Right lobe of liver (tissue), 6 donors: ENCODE results near the gene KCTD21. TPM values are rescaled to one million over a fixed set of nuclear protein-coding genes. Genes with fewer than 3 reads are reported as not detected.

ENCODE experiments used
- ATAC-seq, 4 donors: fragments of 200-7000 bp; cut with Tn5 transposase; one replicate each; pipeline ENCODE4 v1.9.1; 2020; ENCODE audit warnings: mild to moderate bottlenecking in 4 of 4, moderate library complexity in 4 of 4
- DNase-seq, 3 donors: peaks; one replicate each; pipeline ENCODE4 v3.0.0-alpha.2; 2020
- H3K27ac ChIP-seq, 3 donors: fragments of 200-600 bp; one replicate each; pipeline ENCODE4 v1.8.0; 2022
- H3K27me3 ChIP-seq, 2 donors: fragments of 200-600 bp; one replicate each; pipeline ENCODE4 v1.8.0; 2022
- H3K36me3 ChIP-seq, 4 donors: fragments of 200-600 bp; sonication (generic) in 1 of 4; one replicate each; pipeline versions ENCODE4 v1.5.1 to v1.8.0; 2017 to 2022; ENCODE audit warnings: control low read depth in 1 of 4
- H3K4me1 ChIP-seq, 4 donors: fragments of 200-600 bp; sonication (generic) in 1 of 4; one replicate each; pipeline versions ENCODE4 v1.5.1 to v1.8.0; 2017 to 2022; ENCODE audit warnings: control low read depth in 1 of 4
- H3K4me3 ChIP-seq, 3 donors: fragments of 200-600 bp; one replicate each; pipeline ENCODE4 v1.8.0; 2022
- H3K9me3 ChIP-seq, 4 donors: fragments of 200-600 bp; sonication (generic) in 1 of 4; one replicate each; pipeline versions ENCODE4 v1.5.1 to v1.8.0; 2017 to 2022; ENCODE audit warnings: control low read depth in 1 of 4
- POLR2A ChIP-seq: fragments of 450-650 bp; IDR thresholded peaks from one replicate; pipeline ENCODE4 v1.6.1; 2017; ENCODE audit warnings: antibody characterized with exemption, mild to moderate bottlenecking
- WGBS: methylation state at CpG from one replicate; pipeline ENCODE4 v1.1.6; 2018; ENCODE audit warnings: low coverage, low lambda C conversion rate; ENCODE audit not compliant: insufficient coverage; ENCODE audit errors: missing lambda C conversion rate; 5-methylcytosine and 5-hydroxymethylcytosine counted together
- intact Hi-C, 2 donors: fragments of 100-400 bp; cut with DNase I; formaldehyde crosslinking; loops; one replicate each; pipeline versions ENCODE4 v1.11.2 to v1.14.1; 2022
- small RNA-seq, 2 experiments: library from RNA; depleted of rRNA; stranded (forward); fragments of <200 nt; gene quantifications; one replicate each; pipeline ENCODE3, GENCODE V24; 2016
- total RNA-seq, 6 experiments: library from RNA; depleted of rRNA in 2 of 6; stranded (reverse); fragments of >200 nt in 2 of 6; fragmentation: NEBNext Ultra II Directional in 3 of 6; extraction: Animal tissue kit (Norgen Biotek cat#: 25700) in 3 of 6; gene quantifications; one replicate each; pipeline versions ENCODE4 v1.1.0 to v1.2.4, GENCODE V29; 2016 to 2023
- TF ChIP-seq, protein P1 (sequence below), 4 donors: fragments of 200-600 bp in 3 of 4; fragments of 450-650 bp in 1 of 4; IDR thresholded peaks; one replicate each; pipeline versions ENCODE4 v1.5.1 to v1.8.0; 2016 to 2022; ENCODE audit warnings: antibody characterized with exemption in 4 of 4, mild to moderate bottlenecking in 2 of 4
- donor health status: DM: no; HTN: yes; CAD: no.
- donor health status: DM: no; HTN: no; CAD: no.
- donor health status: DM: no; HTN: no; CAD: no.
- donor health status: DM: no; HTN: yes; CAD: no.
- donor health status: DM: no; HTN: yes; CAD: no.

KCTD21 gene
- total RNA-seq, 6 experiments from 2014 or later = 9.6 to 15.6 (median 11.9) TPM

DNA sequence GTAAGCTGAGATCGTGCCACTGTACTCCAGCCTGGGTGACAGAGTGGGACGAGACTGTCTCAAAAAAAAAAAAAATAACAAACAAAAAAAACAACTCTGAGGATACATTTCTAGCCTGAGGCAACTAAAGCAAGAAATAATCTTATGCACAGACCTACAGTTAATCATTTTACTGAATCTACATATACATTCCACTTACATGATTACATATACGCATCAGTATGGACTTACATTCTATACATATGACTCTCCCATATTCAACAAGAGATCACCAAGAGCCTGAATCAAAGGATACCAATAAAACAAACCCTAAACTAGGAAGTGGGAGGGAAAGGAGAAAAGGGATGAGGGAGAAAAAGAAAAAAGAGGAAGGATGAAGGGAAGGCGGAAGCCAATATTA, 50.1 kb downstream of the KCTD21 start:
- Histone ChIP-seq H3K9me3 (no peaks in the 10 kb centered on the region), H3K27ac (no peak overlapping the region), H3K36me3 (peaks cover 0 to 3% (median 0%) of the 10 kb centered on the region in 4 donors), H3K27me3 (no peaks in the 10 kb centered on the region), H3K4me1 (peaks cover 0 to 4% (median 2%) of the 10 kb centered on the region in 4 donors), H3K4me3 (peak overlapping the region in 1 of 3 donors; percentile 92)
- intact Hi-C loops = no loop called here
- TF ChIP-seq, protein P1, sequence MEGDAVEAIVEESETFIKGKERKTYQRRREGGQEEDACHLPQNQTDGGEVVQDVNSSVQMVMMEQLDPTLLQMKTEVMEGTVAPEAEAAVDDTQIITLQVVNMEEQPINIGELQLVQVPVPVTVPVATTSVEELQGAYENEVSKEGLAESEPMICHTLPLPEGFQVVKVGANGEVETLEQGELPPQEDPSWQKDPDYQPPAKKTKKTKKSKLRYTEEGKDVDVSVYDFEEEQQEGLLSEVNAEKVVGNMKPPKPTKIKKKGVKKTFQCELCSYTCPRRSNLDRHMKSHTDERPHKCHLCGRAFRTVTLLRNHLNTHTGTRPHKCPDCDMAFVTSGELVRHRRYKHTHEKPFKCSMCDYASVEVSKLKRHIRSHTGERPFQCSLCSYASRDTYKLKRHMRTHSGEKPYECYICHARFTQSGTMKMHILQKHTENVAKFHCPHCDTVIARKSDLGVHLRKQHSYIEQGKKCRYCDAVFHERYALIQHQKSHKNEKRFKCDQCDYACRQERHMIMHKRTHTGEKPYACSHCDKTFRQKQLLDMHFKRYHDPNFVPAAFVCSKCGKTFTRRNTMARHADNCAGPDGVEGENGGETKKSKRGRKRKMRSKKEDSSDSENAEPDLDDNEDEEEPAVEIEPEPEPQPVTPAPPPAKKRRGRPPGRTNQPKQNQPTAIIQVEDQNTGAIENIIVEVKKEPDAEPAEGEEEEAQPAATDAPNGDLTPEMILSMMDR (IDR thresholded peaks at IDR 0.05) = no peak
- TF ChIP-seq POLR2A = no peak
- ATAC-seq (no peak), DNase-seq (no peak)
- 91% methylated on average over 2 of the region's 4 CpGs for WGBS

- WGBS = 60% methylated on average over 2 of the region's 2 CpGs
- Histone ChIP-seq H3K27ac (no peak overlapping the region), H3K4me1 (no peaks in the 10 kb centered on the region), H3K4me3 (no peak overlapping the region), H3K27me3 (no peaks in the 10 kb centered on the region), H3K36me3 (no peaks in the 10 kb centered on the region), H3K9me3 (no peaks in the 10 kb centered on the region)
- intact Hi-C loops = no loop called here
- DNase-seq = no peak
- peak in 2 of 4 donors; percentile 36 to 57 for ATAC-seq
- no peak for TF ChIP-seq POLR2A
- TF ChIP-seq, protein P1 (IDR thresholded peaks at IDR 0.05) = no peak
These were observed 56.0 kb downstream of the KCTD21 start for GRCh38 chr11:78132475-78132874.

GRCh38 chr11:78131956-78132355, 56.5 kb downstream of the KCTD21 start:
- Histone ChIP-seq H3K9me3 (no peaks in the 10 kb centered on the region), H3K36me3 (no peaks in the 10 kb centered on the region), H3K4me1 (no peaks in the 10 kb centered on the region), H3K4me3 (no peak overlapping the region), H3K27me3 (no peaks in the 10 kb centered on the region), H3K27ac (no peak overlapping the region)
- intact Hi-C loops = no loop called here
- WGBS = 72% methylated on average over 3 of the region's 3 CpGs
- TF ChIP-seq, protein P1 (IDR thresholded peaks at IDR 0.05) = no peak
- no peak for TF ChIP-seq POLR2A
- DNase-seq (no peak), ATAC-seq (no peak)

- H3K9me3 ChIP-seq = no peaks in the 10 kb centered on the region
- peaks cover 0 to 1% (median 0%) of the 10 kb centered on the region in 4 donors for H3K36me3 ChIP-seq
- no peak for TF ChIP-seq POLR2A
- TF ChIP-seq, protein P1 (IDR thresholded peaks at IDR 0.05) = no peak
- DNase-seq (no peak), ATAC-seq (peak in 1 of 4 donors; percentile 77)
- intact Hi-C loops = no loop called here
- no peak overlapping the region for H3K4me3 ChIP-seq
- no peak overlapping the region for H3K27ac ChIP-seq
- no peaks in the 10 kb centered on the region for H3K27me3 ChIP-seq
- no peaks in the 10 kb centered on the region for H3K4me1 ChIP-seq
- WGBS = 88% methylated on average over 3 of the region's 3 CpGs
These were observed 61.0 kb downstream of the KCTD21 start for GRCh38 chr11:78127403-78127802.

Small RNAs within 50 kb of the gene (small RNA-seq; reads per million reads assigned to genes)
- 0 reads per million in 2 experiments for gene RNU6-126P

Other genes with a start within 250 kb of the KCTD21 start
- 10 to 100 TPM in 5 of 6 experiments, 1 to 10 TPM in 1; 8.3 to 19.0 (median 14.7) TPM for gene INTS4, start 194.0 kb downstream of the KCTD21 start, total RNA-seq
- gene KCTD14, start 165.3 kb downstream of the KCTD21 start, total RNA-seq = 10 to 100 TPM in 1 of 6 experiments, 1 to 10 TPM in 5; 4.8 to 12.1 (median 6.3) TPM
- gene THRSP, start 124.8 kb downstream of the KCTD21 start, total RNA-seq = 10 to 100 TPM in 4 of 6 experiments, 1 to 10 TPM in 2; 3.0 to 92.0 (median 40.1) TPM
- 100 to 1,000 TPM; 105 to 265 (median 183) TPM for gene NDUFC2, start 108.8 kb downstream of the KCTD21 start, total RNA-seq
- 10 to 100 TPM; 22.0 to 38.0 (median 30.3) TPM for gene ALG8, start 49.0 kb downstream of the KCTD21 start, total RNA-seq
- 10 to 100 TPM in 1 of 6 experiments, 1 to 10 TPM in 5; 5.3 to 10.1 (median 7.9) TPM for gene USP35, start 293 bp upstream of the KCTD21 start, total RNA-seq
- gene GAB2, start 229.2 kb upstream of the KCTD21 start, total RNA-seq = 10 to 100 TPM in 1 of 6 experiments, 1 to 10 TPM in 5; 3.8 to 10.2 (median 4.5) TPM